GF-D8 (cell line): ENCODE data around the gene OTUD3.
"Not testable (repeated sequence)": the region's sequence is repeated elsewhere in the genome, so short reads cannot be mapped to it uniquely, and the experiment has no call there.

Source experiments
- DNase-seq: peaks from one replicate; lab custom pipeline; 2025; lab: John Stamatoyannopoulos, UW

The OTUD3 gene

DNA sequence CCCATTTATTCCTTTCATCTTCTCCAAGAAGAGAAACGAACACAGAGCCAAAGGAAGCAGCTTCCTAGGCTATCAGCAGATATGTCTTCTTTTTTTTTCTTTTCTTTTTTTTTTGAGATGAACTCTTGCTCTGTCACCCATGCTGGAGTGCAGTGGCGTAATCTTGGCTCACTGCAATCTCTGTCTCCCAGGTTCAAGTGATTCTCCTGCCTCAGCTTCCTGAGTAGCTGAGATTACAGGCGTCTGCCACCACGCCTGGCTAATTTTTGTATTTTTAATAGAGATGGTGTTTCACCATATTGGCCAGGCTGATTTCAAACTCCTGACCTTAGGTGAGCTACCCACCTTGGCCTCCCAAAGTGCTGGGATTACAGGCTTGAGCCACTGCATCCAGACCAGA is 13.6 kb upstream of the OTUD3 start:
- DNase-seq: not testable (repeated sequence)

DNA sequence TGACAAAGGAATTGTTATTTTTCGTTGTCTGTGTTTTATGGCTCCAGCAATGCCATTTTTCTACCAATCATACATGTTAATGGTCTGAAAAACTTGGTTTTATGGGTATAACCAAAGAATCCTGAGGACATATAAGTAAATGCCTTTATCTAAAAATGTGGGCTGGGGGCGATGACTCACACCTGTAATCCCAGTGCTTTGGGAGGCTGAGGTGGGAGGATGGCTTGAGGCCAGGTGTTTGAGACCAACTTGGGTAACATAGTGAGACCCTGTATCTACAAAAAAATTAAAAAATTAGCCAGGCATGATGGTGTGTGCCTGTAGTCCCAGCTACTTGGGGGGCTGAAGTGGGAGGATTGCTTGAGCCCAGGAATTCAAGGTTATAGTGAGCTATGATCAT is 12.7 kb upstream of the OTUD3 start:
- DNase-seq: not testable (repeated sequence)

DNA sequence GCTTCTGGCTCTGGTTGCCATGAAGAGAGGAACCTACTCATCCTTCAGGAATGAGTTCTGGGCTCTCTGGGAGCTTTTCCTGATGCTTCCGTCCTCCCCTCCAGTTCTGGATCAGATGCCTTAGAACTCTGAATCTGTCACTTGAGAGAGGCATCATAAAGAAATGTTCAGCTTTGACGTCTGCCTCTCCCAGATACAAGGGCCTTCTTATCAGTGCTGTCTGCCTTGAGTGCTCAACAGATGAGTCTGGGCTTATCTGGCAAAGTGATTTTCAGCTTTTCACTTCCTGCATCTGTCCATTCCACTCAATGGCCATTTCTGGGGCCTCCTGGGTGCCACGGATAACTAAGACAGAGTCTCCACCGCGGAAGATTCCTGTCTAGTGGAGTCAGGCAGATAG is 12.3 kb upstream of the OTUD3 start:
- DNase-seq: no peak

DNA sequence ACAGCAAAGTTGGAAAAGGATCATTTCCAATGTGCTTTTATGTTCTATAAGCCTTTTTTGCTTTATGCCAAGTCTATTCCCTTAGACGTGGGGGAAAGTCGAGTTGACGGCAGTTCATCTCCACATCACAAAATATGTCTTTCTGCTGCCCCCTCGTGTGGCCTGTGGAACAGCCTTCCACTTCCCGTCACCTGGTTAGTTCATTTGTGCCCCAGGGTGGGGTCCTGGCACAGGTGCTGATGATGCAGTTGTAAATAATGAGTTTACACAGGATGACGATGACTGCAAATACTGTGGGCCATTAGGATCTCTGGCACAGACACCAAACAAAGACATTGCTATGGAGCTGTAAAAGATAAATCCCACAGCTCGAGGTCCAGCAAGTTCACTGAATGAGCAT is 10.0 kb upstream of the OTUD3 start:
- DNase-seq: no peak

DNA sequence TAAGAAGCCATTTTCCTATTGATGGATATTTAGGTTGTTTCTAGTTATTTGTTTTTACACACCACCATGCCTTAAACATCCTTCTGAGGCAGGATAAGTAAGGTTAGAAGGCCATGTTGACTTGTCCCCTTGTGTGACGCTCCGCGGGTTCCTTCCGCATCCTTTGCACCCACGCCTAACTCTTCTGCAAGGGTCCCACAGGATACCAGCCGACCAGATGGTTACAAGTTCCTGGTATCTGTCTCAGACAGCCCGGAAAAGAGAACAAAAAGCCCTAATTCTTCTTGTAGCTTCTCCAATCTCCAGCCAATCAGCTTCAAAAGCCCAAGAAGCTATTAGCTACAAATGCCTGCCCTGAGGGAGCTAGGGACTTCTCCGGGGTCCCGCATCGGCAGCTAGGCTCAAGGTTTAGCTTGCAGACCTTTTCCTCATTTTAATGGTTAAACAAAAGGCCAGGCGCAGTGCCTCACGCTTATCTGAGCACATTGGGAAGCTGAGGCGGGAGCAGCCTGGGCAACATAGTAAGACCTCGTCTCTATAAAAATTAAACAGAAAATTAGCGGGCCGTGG is 4.9 kb upstream of the OTUD3 start:
- no peak for DNase-seq

DNA sequence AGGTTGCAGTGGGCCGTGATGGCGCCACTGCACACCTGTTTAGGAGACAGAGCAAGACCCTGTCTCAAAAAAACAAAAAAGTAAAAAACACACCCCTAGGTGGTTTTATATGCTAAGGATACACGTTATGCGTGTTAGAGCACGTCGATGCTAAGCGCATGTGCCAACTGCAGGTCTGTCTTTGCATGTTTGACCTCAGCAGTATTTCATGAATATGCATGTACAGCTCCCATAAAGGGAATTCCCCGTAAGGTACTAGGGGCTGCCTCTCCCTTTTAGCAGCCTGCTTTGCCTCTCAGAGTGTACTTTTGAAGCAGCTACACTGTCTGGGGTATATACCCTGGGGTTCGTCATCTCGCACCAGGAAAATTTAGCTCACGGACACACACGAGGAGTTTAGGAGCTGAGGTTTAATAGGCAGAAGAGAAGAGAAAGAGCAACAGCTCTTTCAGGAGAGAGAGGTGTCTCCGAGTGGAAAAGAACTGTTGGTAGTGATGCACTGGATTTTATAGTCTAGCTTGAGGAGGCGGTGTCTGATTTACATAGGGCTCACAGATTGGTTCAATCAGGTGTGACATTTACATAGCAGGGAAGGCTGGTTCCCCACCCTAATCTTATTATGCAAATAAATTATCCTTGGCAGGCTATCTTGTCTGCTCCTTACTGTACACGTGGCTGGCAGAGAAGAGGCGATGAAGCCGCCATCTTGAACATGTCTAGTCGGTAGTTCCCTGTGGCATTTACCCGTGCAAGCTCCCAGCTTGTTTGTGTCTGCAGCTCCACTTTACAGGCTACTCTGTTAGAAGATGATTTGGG is 4.2 kb upstream of the OTUD3 start:
- DNase-seq: no peak

GRCh38 chr1:19878637-19878985 is 3.6 kb upstream of the OTUD3 start:
- no peak for DNase-seq

DNA sequence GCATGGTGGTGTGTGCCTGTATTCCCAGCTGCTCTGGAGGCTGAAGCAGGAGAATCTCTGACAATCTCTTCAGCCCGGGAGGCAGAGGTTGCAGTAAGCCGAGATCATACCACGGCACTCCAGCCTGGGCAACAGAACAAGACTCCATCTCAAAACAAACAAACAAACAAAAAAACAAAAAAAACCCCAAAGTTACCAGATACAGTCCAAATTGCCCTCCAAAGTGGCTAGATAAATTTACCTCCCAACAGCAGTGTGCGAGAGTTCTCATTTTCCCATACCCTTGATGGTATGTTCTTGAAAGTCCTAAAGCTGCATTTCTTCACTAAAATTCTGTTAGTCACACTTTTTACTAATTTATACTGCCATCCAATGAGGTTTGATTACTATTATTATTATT is 3.0 kb upstream of the OTUD3 start:
- no peak for DNase-seq

DNA sequence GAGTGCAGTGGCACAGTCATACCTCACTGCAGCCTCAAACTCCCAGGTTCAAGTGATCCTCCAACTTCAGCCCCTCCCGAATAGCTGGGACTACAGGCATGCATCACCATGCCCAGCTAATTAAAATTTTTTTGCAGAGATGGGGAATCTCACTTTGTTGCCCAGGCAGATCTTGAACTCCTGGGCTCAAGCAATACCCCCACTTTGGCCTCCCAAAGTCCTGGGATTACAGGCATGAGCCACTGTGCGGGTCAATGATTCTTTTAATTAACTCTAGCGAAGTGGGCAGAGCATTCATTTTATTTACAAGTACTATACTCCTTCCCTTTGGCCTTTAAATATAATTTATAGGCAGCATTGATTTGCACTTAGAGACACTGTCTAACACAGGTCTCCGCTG is 2.5 kb upstream of the OTUD3 start:
- no peak for DNase-seq

GRCh38 chr1:19880841-19881240 is 1.4 kb upstream of the OTUD3 start:
- not testable (repeated sequence) for DNase-seq

DNA sequence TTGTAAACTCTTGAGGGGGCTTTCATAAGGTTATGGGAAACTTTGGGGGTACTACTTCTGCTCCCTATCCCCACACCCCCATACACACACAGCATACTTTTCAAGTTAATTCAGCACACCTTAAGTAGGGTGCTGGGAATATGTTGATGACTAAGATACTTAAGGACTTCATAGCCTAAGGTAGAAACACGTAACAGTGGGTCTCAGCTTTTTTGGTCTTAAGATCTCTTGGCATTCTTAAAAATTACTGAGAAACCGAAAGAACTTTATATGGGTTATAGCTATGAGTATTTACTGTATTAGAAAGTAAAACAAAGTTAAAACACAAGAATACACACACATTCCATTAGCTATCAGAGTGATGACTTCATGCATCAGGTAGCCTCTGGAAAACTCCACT is 2.1 kb downstream of the OTUD3 start:
- DNase-seq: no peak

GRCh38 chr1:19885821-19886220 is 3.6 kb downstream of the OTUD3 start:
- DNase-seq: no peak

DNA sequence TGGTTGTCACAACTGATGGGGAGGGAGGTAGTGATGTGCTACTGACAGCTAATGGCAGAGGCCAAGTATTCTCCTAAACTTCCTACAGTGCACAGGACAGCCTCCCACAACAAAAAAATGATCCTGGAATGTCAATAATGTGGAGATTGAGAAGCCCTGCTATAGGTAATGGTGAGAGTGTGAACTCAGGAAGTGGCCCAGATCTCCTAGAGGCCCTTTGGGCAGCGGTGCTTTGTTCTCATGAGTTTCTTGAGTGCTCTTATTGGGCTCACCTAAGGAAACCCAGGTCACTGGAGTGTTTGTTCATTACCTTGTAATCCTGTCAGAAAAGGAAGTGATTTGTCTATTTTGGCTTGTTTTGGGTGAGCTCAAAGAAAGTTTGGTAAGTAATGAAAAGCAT is 5.9 kb downstream of the OTUD3 start:
- DNase-seq: no peak

GRCh38 chr1:19889656-19890055 is 7.5 kb downstream of the OTUD3 start:
- DNase-seq: no peak

DNA sequence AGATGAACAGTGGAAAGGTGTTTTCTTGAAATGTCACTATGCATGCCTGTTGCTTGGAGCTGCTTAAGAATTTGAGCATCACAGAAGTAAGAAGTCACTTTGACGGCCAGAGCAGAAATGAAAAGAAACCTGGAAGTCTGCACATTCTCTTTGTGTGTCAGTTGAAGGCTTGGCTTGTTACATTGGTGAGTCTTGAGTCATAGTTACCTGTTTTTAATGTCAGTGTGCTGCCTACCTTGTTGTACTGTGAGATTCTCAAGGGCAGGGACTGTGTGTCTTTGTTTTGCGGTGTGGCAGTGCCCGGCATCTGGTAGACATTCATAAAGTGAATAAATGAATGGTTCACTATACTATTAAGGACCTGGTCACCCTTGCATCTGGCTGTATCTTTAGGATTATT is 9.9 kb downstream of the OTUD3 start:
- DNase-seq: no peak

DNA sequence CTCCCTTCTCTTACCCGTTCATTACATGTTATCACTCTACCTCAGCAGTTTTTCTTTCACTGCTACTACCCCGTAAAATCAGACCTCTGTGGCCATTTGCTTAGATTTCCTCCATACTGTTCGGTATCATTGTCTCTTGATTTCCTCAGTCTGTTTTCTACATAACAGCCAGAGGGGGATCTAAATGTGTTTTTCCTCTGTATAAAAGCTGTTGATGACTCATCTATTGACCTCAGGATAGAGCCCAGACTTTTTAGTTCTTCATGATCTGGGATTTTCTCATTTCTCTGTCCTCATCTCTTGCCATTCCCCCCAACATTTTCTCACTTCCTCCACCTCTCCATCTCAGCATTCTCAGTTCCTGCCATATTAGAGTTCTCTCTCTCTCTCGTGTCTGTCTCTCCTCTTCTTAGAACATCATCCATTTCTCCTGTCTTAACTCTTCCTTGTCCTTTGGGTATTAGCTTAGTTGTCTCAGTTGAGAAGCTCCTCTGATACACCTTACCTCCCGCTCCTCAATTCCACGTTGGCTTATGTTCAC is 10.5 kb downstream of the OTUD3 start:
- no peak for DNase-seq

DNA sequence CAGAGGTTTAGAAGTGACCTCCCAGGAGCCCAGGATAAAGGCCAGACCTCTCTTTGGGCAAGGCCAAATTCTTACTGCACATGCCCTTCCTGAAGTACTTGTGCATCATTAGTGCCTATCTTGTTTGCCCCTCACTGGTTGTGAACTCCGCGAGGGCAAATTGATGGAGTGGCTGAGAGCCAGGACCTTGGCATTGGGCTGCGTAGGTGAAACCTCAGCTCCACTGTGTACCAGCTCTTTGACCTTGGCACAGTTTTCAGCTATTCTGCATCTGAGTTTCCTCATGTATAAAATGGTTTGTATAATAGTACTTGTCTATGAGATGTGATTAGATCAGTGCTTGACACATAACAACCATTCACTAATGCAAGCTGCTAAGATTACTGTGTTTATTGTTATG is 11.5 kb downstream of the OTUD3 start:
- no peak for DNase-seq

GRCh38 chr1:19894218-19894617 is 12.0 kb downstream of the OTUD3 start:
- no peak for DNase-seq

DNA sequence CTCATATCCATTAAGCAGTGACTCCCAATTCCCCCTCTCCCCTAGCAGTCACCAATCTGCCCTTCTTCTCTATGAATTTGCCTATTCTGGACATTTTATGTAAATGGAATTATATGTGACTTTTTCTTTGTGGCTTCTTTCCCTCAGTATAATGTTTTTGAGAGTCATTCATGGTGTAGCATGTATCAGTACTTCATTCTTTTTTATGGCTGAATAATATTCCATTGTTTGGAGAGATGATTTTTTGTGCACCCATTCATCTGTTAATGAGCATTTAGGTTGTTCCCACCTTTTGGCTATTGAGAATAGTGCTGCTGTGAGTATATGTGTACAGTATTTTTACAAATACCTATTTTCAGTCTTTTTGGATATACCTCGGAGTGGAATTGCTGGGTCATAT is 19.5 kb downstream of the OTUD3 start:
- DNase-seq: no peak

DNA sequence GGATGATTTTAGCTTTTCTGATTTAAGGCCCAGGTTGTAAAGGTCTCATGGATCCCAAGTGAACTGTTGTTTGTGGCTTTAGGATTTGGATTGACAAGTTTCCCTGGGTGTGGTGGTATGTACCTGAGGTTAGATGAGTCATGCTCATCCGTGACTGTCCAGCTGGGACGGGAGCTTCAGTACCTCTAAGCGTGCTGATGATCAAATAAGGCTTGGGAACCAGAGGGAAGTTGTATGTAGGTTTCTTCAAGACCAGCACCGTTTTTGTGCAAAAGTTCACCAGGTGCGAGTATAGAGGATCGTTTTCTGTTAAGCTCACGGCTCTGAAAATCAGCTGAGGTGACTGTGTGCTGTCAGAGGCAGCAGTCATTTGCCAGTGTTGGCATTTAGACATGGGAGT is 21.4 kb downstream of the OTUD3 start:
- no peak for DNase-seq

DNA sequence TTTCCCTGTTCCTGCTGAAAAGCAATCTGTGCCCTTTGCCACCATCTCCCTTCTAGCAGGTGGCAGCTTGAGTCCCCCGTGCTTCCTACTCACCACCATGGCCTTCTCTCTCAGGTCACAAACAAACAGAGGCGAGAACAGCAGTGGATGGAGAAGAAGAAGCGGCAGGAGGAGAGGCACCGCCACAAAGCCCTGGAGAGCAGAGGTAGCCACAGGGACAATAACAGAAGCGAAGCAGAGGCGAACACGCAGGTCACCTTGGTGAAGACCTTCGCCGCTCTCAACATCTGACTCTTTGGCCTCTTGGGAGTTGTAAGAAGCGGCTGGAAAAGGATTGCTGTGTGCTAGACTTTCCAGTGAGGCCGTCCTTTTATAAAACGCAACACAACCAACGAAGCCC is 25.3 kb downstream of the OTUD3 start:
- DNase-seq: no peak

DNA sequence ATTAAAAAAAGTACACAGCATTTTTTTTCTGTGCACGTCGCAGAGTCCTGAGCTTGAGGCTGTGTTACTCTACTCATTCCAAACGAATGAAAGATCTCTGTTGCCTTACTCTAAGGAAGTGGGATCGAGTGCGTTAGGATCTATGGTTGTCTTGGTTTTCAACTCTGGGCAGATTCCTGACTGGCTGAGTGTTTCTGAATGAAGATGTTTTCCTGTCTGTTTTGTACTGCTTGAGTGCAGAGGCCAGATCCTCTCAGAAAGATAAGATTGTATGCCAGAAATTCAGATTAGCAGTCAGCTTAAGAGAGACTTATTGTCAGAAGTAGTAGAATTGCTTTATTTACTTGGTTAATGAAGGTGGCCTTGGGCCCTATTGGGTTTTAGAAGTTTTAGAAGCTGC is 27.2 kb downstream of the OTUD3 start:
- DNase-seq: no peak

DNA sequence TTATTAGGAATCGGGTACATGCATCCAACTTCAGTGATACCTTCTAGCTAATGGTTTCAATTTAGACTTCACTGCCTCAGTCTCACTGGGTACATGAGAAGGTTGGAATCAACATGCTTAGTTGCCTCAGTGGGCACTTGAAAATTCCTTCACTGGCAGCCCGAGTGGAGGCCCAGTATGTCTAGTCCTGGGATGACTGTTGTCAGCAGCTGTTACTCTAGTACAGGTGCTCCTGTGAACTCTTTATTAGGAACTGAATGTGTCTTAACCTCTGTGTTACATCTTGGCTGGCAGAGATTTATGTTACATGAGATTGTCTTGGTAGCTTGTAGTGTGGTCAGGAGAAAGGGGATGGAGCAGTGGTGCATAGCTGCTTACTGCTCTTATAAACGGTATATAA is 27.8 kb downstream of the OTUD3 start:
- DNase-seq: no peak

GRCh38 chr1:19910650-19911049 is 28.5 kb downstream of the OTUD3 start:
- DNase-seq: no peak
